ENCODE measurements around the gene GGT5. TPM values are rescaled to one million over a fixed set of nuclear protein-coding genes. Genes with fewer than 3 reads are reported as not detected.
"Not testable (repeated sequence)": the region's sequence is repeated elsewhere in the genome, so short reads cannot be mapped to it uniquely, and the experiment has no call there.

GGT5 gene
- total RNA-seq, 8 experiments from 2014 or later = 0.16 to 8.7 (median 0.63) TPM

DNA sequence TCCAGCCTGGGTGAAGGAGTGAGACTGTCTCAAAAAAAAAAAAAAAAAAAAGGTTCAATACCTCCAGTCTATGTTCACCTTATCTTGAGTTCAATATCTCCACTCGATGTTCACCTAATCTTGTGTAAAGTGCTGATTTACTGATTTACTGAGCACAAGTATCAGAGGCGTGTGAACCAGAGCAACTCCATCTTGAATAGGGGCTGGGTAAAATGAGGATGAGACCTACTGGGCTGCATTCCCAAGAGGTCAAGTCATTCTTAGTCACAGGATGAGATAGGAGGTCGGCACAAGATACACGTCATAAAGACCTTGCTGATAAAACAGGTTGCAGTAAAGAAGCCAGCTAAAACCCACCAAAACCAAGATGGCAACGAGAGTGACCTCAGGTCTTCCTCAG lies 41.0 kb downstream of the GGT5 start:
- H3K27ac ChIP-seq; H3K4me1 ChIP-seq (replicated peaks in 1 of 2); H3K4me3 ChIP-seq; ATAC-seq (replicated peaks in 6 of 8); in situ Hi-C loops (cut with MboI; ENCODE audit: low pct_unique_long_range_greater_than_20kb in 2 of 9, low sequenced_read_pairs in 9 of 9, unreplicated experiment in 9 of 9): not testable (repeated sequence)
- WGBS, 10 experiments = 48 to 100% (median 83%) methylated on average over 1 to 5 of the region's 5 CpGs; no CpG with 5 or more reads in 1 of the 10 experiments

DNA sequence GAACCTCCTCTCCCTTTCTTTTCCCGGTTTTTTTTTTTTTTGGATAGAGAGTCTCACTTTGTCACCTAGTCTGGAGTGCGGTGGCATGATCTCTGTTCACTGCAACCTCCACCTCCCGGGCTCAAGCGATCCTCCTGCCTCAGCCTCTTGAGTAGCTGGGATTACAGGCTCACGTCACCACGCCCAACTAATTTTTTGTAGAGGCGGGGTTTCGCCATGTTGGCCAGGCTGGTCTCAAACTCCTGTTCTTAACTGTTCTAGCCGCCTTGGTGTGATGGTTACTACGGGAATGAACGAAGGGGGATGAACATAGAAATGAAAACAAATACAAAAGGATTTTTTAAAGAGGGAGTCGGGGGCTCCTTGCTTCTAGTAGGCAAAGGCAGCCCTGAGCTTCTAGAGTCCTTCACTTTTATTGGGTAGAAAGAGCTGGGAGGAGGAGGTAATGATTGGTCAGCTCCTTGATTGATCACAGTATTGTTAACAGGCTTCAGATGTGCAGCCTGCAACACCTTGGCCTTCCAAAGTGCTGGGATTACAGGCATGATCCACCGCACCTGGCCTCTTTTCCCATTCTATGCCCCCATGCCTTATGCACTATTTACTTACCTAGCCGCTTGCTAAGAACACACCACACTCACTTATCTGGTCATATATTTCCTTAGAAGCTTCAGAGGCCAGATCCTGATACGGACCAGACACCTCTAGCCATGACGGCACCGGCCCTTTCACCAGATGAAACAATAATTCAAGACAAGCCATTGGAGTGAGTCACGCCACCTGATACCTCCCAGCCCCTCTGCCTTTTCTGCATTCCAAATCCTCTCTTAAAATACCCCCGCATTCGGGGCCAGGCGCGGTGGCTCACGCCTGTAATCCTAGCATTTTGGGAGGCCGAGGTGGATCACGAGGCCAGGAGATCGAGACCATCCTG lies 42.9 kb downstream of the GGT5 start:
- WGBS, 10 experiments = 74 to 97% (median 88%) methylated on average over 5 to 22 of the region's 26 CpGs

DNA sequence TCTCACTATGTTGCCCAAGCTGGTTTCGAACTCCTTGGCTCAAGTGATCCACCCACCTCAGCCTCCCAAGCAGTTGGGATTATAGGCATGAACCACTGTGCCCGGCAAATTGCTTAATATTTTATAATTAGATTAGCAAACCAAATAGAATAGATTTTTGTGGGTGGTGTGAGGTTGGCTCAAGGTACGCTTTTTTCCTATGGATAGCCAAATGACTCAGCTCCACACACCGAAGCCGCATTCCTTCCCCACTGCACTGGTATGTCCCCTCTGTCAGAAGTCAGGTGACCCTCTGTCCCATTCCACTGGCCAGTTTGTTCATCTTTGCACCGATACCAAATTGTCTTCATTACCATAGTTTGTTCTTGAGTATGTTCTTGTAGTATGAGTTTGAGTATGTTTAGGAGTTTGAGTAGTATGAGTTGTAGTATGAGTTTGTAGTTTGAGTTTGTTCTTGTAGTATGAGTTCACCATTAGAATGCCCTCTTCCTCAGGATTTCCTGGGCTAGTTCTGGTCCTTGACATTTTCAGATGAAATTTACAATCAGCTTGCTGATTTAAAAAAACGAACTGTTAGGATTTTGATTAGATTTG lies 44.2 kb downstream of the GGT5 start:
- no peak for ATAC-seq (replicated peaks in 6 of 8)

More for the DNA sequence above, 42.9 kb downstream of the GGT5 start:
- ATAC-seq (replicated peaks in 6 of 8) = no peak
- H3K27ac ChIP-seq = no peak overlapping the region
- H3K4me1 ChIP-seq (replicated peaks in 1 of 2) = no peaks in the 10 kb centered on the region
- in situ Hi-C loops (cut with MboI; ENCODE audit: low pct_unique_long_range_greater_than_20kb in 2 of 9, low sequenced_read_pairs in 9 of 9, unreplicated experiment in 9 of 9) = no loop called here
- H3K4me3 ChIP-seq = no peak overlapping the region

GRCh38 chr22:24198682-24199052 lies 46.2 kb downstream of the GGT5 start:
- in situ Hi-C loops (cut with MboI; ENCODE audit: low pct_unique_long_range_greater_than_20kb in 2 of 9, low sequenced_read_pairs in 9 of 9, unreplicated experiment in 9 of 9) = loop anchor here in 1 of 9 experiments (10.0 kb wide), 1 partner anchor 46 kb away; the partner anchor contains the start of gene GGT5
- H3K4me3 ChIP-seq = no peak overlapping the region
- H3K4me1 ChIP-seq (replicated peaks in 1 of 2) = no peaks in the 10 kb centered on the region
- no peak for ATAC-seq (replicated peaks in 6 of 8)
- WGBS, 10 experiments = 82 to 100% (median 88%) methylated on average over 1 to 4 of the region's 6 CpGs; no CpG with 5 or more reads in 7 of the 10 experiments
- H3K27ac ChIP-seq = no peak overlapping the region

More for the DNA sequence above, 44.2 kb downstream of the GGT5 start:
- Histone ChIP-seq H3K4me1 (replicated peaks in 1 of 2) (no peaks in the 10 kb centered on the region), H3K4me3 (no peak overlapping the region), H3K27ac (no peak overlapping the region)
- in situ Hi-C loops (cut with MboI; ENCODE audit: low pct_unique_long_range_greater_than_20kb in 2 of 9, low sequenced_read_pairs in 9 of 9, unreplicated experiment in 9 of 9) = no loop called here
- WGBS, 10 experiments = 27 to 100% (median 81%) methylated on average over 1 to 7 of the region's 7 CpGs

- no peaks in the 10 kb centered on the region for H3K4me1 ChIP-seq (replicated peaks in 1 of 2)
- in situ Hi-C loops (cut with MboI; ENCODE audit: low pct_unique_long_range_greater_than_20kb in 2 of 9, low sequenced_read_pairs in 9 of 9, unreplicated experiment in 9 of 9) = loop anchor here in 1 of 9 experiments (10.0 kb wide), 1 partner anchor 53 kb away; the partner anchor contains the start of gene GGT5
- H3K4me3 ChIP-seq = no peak overlapping the region
- WGBS, 10 experiments = 72 to 100% (median 80%) methylated on average over 1 to 5 of the region's 5 CpGs; no CpG with 5 or more reads in 5 of the 10 experiments
- no peak for ATAC-seq (replicated peaks in 6 of 8)
- H3K27ac ChIP-seq = no peak overlapping the region
Measured at GRCh38 chr22:24191893-24192292, 53.0 kb downstream of the GGT5 start.

DNA sequence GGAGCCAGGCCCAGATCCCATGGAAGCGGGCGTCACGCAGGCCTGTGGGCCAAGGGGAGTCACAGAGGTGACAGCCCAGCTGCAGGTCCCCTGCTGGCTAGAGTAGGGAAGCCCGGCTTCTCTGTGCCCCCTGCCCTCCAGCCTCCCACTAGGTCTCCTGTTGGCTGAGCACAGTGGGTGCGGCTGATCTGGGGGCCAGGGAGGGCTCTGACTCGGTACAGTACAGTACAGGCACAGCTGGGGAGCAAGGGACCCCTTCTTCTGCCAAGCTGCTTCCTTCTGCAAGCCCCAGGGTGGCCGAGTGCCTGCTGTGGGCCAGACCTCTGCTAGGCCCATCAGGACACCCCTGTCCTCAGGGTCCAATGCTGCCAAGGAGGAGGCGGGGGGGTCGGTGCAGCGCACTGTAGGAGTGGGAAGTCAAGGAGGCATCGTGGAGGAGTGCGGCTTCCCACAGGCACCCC lies 53.5 kb downstream of the GGT5 start:
- WGBS, 10 experiments = 68 to 93% (median 84%) methylated on average over 1 to 10 of the region's 12 CpGs; no CpG with 5 or more reads in 4 of the 10 experiments
- ATAC-seq (replicated peaks in 6 of 8) = no peak
- Histone ChIP-seq H3K4me3 (no peak overlapping the region), H3K27ac (no peak overlapping the region), H3K4me1 (replicated peaks in 1 of 2) (no peaks in the 10 kb centered on the region)
- in situ Hi-C loops (cut with MboI; ENCODE audit: low pct_unique_long_range_greater_than_20kb in 2 of 9, low sequenced_read_pairs in 9 of 9, unreplicated experiment in 9 of 9) = loop anchor here in 1 of 9 experiments (10.0 kb wide), 1 partner anchor 53 kb away; the partner anchor contains the start of gene GGT5

DNA sequence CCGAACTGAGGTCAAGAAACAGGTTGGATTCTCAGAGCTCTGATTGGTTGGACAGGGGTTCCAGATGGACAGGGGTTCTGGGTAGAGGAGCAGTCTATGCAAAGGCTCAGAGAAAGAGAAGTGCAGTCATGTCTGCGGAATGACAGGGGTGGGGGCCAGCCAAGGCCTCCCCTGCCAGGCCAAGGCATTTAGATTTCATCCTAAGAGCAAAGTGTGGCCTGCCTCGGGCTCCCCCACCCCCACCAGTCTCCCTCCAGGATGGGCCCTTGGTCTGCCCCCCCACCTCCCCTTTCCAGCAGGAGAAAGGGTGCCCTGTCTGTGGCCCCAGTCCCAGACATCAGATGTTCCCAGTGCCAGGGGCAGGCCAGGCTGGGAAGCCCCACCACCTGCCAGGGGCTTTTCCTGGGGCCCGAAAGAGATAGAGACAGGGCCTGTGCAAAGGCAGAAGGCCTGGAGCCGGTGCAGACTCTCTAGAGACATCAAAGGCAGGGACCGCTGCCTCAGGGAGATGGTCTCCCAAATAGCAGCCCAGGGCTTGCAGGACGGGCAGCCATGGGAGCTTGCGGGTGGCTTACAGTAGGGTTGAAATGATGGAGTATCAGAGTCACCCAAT lies 54.2 kb downstream of the GGT5 start:
- no peak overlapping the region for H3K4me3 ChIP-seq
- H3K27ac ChIP-seq = no peak overlapping the region
- H3K4me1 ChIP-seq (replicated peaks in 1 of 2) = no peaks in the 10 kb centered on the region
- no peak for ATAC-seq (replicated peaks in 6 of 8)
- 100% methylated on average over 1 to 2 of the region's 8 CpGs; no CpG with 5 or more reads in 6 of the 10 experiments for WGBS, 10 experiments
- in situ Hi-C loops (cut with MboI; ENCODE audit: low pct_unique_long_range_greater_than_20kb in 2 of 9, low sequenced_read_pairs in 9 of 9, unreplicated experiment in 9 of 9) = loop anchor here in 1 of 9 experiments (10.0 kb wide), 1 partner anchor 54 kb away; the partner anchor contains the start of gene GGT5

DNA sequence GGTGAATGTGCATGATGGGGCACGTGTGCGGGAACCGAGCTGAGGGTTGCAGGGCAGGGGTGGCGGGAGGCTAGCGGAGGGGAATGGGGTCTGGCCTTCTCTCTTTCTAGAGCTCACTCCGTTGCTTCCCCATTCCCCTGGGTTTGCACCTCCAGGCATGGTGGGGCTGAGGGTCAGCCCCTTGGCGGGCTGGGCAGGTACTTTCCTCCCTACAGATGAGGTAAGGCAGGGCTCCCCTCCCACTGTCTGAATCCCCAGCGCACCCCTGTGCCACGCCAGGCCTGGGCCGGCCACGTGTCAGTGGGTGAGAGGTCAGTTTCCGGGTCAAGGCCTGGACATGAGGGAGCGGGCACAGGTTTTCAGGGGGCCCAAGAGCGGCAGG lies 54.7 kb downstream of the GGT5 start:
- H3K4me1 ChIP-seq (replicated peaks in 1 of 2) = no peaks in the 10 kb centered on the region
- in situ Hi-C loops (cut with MboI; ENCODE audit: low pct_unique_long_range_greater_than_20kb in 2 of 9, low sequenced_read_pairs in 9 of 9, unreplicated experiment in 9 of 9) = loop anchor here in 1 of 9 experiments (10.0 kb wide), 1 partner anchor 55 kb away; the partner anchor contains the start of gene GGT5
- no peak overlapping the region for H3K27ac ChIP-seq
- H3K4me3 ChIP-seq = no peak overlapping the region
- 67 to 90% methylated on average over 2 to 6 of the region's 14 CpGs; no CpG with 5 or more reads in 8 of the 10 experiments for WGBS, 10 experiments
- no peak for ATAC-seq (replicated peaks in 6 of 8)

DNA sequence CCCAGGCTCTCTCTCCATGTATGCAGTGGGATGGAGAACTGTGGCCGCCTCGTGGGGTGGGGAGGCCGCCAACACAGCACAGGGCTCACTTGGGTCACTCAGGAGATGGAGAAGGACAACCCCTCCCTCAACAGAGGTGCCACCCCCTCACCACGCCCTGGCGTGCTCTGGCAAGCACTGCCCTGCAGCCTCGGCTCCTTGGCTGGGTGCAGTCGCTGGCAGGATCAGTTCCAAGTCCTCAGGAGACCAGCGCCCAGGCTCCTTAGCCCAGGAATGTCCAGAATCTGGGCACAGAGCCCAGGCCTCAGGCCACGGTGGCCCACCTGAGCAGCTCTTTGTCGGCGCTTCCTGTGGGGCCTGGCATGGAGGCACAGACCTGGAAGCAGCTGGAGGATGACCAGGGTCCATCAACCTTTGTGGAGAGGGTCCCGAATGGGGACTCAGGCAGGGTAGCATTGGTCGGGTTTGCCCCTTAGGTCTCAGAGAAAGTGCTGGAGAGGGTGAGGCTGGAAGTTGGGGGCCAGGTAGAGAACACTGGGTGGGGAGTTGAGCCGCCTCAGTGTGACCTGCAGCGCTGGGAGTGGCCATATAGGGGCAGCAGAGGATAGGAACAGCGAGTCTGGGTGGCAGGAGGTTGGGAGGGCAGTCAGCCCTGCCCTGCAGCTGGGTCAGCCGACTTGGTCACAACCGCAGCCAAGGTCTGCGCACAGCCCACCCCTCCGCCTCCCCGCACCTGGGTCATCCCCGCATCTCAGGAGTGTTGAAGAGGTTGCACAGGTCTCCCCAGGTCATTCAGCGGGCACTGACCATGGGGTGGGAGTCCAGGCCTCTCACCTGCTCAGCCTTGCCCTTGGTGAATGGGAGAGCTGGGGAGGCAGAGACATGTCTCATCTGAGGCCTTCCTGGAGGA lies 55.4 kb downstream of the GGT5 start:
- peak; percentile 69 to 96 (median 80) for ATAC-seq (replicated peaks in 6 of 8)
- Histone ChIP-seq H3K4me3 (no peak overlapping the region), H3K4me1 (replicated peaks in 1 of 2) (no peaks in the 10 kb centered on the region), H3K27ac (no peak overlapping the region)
- in situ Hi-C loops (cut with MboI; ENCODE audit: low pct_unique_long_range_greater_than_20kb in 2 of 9, low sequenced_read_pairs in 9 of 9, unreplicated experiment in 9 of 9) = loop anchor here in 1 of 9 experiments (10.0 kb wide), 1 partner anchor 55 kb away; the partner anchor contains the start of gene GGT5
- WGBS, 10 experiments = 16 to 67% (median 31%) methylated on average over 1 to 6 of the region's 23 CpGs; no CpG with 5 or more reads in 5 of the 10 experiments

DNA sequence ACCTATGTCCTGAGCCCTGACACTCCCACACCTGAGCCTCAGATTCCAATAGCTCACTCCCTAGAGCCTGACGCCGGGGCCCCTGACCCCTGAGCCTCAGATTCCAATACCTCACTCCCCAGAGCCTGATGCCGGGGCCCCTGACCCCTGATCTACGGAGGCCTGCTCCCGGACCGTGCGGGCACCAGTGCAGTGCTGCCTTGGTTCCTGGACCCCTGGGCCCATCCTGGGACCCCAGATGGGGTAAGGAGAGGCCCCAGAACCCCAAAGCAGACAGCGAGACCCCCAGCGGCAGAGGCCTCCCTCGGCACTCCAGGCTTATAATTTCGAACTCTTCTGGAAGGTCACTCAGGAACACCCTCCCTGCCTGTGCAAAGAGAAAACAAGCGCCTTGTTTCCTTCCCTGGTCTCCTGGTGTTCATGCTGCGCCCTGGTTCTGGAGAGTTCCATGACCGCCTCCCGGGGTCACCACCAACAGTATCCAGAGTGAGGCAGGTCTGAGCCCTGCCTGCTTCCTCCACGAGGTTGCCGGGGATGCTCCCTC lies 56.1 kb downstream of the GGT5 start:
- in situ Hi-C loops (cut with MboI; ENCODE audit: low pct_unique_long_range_greater_than_20kb in 2 of 9, low sequenced_read_pairs in 9 of 9, unreplicated experiment in 9 of 9) = no loop called here
- H3K4me1 ChIP-seq (replicated peaks in 1 of 2) = no peaks in the 10 kb centered on the region
- 80 to 100% (median 80%) methylated on average over 1 to 7 of the region's 17 CpGs; no CpG with 5 or more reads in 7 of the 10 experiments for WGBS, 10 experiments
- no peak for ATAC-seq (replicated peaks in 6 of 8)
- no peak overlapping the region for H3K27ac ChIP-seq
- no peak overlapping the region for H3K4me3 ChIP-seq

DNA sequence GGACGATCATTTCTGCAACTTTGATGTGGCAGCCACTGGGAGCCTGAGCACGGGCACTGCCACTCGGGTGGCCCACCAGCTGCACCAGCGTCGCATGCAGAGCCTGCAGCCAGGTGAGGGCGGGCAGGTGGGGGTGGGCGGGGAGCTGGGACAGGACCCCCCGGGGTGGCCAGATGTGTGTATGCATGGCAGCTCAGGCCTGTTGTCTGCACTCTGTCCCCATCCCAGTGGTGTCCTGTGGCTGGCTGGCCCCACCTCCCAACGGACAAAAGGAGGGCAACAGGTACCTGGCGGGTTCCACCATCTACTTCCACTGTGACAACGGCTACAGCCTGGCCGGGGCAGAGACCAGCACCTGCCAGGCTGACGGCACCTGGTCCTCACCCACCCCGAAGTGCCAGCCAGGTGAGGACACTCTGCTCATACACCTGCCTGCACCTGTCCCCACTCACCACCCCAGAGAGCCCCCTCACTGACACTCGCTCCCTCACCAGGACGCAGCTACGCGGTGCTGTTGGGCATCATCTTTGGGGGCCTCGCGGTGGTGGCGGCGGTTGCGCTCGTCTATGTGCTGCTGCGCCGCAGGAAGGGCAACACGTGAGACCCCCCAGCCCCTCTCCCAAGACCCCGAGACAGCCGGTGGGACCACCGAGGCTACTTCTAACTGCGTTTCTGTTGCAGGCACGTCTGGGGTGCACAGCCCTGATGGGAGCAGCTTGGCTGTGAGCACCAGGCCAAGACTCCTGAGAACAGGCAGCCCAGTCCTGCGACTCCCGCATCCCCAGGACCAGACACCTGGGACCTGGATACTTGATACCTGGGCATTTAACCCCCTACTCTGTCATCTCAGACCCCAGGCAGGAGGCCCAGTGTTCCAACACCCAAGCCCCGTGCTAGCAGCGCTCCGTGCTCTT lies 56.9 kb downstream of the GGT5 start:
- in situ Hi-C loops (cut with MboI; ENCODE audit: low pct_unique_long_range_greater_than_20kb in 2 of 9, low sequenced_read_pairs in 9 of 9, unreplicated experiment in 9 of 9) = no loop called here
- 20 to 93% (median 87%) methylated on average over 1 to 4 of the region's 37 CpGs; no CpG with 5 or more reads in 5 of the 10 experiments for WGBS, 10 experiments
- no peak overlapping the region for H3K27ac ChIP-seq
- H3K4me3 ChIP-seq = no peak overlapping the region
- peaks cover 0 to 2% of the 10 kb centered on the region in 2 donors for H3K4me1 ChIP-seq (replicated peaks in 1 of 2)
- no peak for ATAC-seq (replicated peaks in 6 of 8)
